Body of pancreas (tissue), 4 donors: ENCODE measurements around the gene JMJD8. TPM values are rescaled to one million over a fixed set of nuclear protein-coding genes. Genes with fewer than 3 reads are reported as not detected.

ENCODE experiments used
- ATAC-seq: fragments of 150-250 bp; one replicate; pipeline ENCODE4 v1.9.1; 2016
- DNase-seq, 4 donors: peaks; one replicate each; pipeline ENCODE4 v3.0.0-alpha.2; 2019
- H3K27ac ChIP-seq, 4 donors: fragments of 200-600 bp; sonication (generic); 1 replicate in 3 of 4; 2 replicates in 1 of 4; pipeline versions ENCODE4 v1.5.1 to v1.6.1; 2016 to 2019; ENCODE audit warnings: mild to moderate bottlenecking in 1 of 4, mixed read lengths in 1 of 4, moderate library complexity in 1 of 4
- H3K27me3 ChIP-seq, 2 donors: fragments of 200-600 bp; sonication (generic); one replicate each; pipeline ENCODE4 v1.6.0; 2016; ENCODE audit warnings: mild to moderate bottlenecking in 1 of 2
- H3K36me3 ChIP-seq, 2 donors: fragments of 200-600 bp; sonication (generic); replicated peaks in 1 of 2; 2 replicates each; pipeline ENCODE4 v1.5.1; 2016; ENCODE audit warnings: low read depth in 2 of 2; ENCODE audit not compliant: insufficient read depth in 1 of 2
- H3K4me1 ChIP-seq: fragments of 200-600 bp; sonication (generic); one replicate; pipeline ENCODE4 v1.6.0; 2016
- H3K4me3 ChIP-seq, 2 donors: fragments of 200-600 bp; sonication (generic); 1 replicate in 1 of 2; 2 replicates in 1 of 2; pipeline ENCODE4 v1.5.1; 2016 to 2019
- H3K9me3 ChIP-seq, 3 donors: fragments of 200-600 bp; sonication (generic); 1 replicate in 2 of 3; 2 replicates in 1 of 3; pipeline ENCODE4 v1.5.1; 2016
- CTCF ChIP-seq, 7 experiments: fragments of 450-650 bp in 4 of 7; fragments of 200-600 bp in 3 of 7; sonication (generic) in 3 of 7; IDR thresholded peaks; one replicate each; pipeline ENCODE4 v1.5.1; 2016 to 2019; ENCODE audit warnings: antibody characterized with exemption in 7 of 7
- POLR2A ChIP-seq, 3 donors: fragments of 450-650 bp; IDR thresholded peaks; one replicate each; pipeline ENCODE4 v1.6.1; 2016; ENCODE audit warnings: antibody characterized with exemption in 3 of 3, mild to moderate bottlenecking in 2 of 3
- WGBS, 2 donors: methylation state at CpG; one replicate each; pipeline ENCODE4 v1.1.5; 2017; 5-methylcytosine and 5-hydroxymethylcytosine counted together
- intact Hi-C: fragments of 100-400 bp; cut with DNase I; formaldehyde crosslinking; loops from one replicate; pipeline ENCODE4 v1.15.1; 2023
- total RNA-seq, 2 donors: library from RNA; depleted of rRNA; stranded (reverse); fragments of >200 nt; gene quantifications; one replicate each; pipeline ENCODE4 v1.1.0, GENCODE V29; 2016

The JMJD8 gene
- total RNA-seq, 2 donors from 2014 or later: 49.5 to 128 TPM

GRCh38 chr16:644556-644955 lies 39.6 kb downstream of the JMJD8 start:
- H3K4me1 ChIP-seq: peaks cover 83% of the 10 kb centered on the region
- no peak for TF ChIP-seq CTCF (IDR thresholded peaks at IDR 0.05)
- no peak for TF ChIP-seq POLR2A (IDR thresholded peaks at IDR 0.05)
- H3K9me3 ChIP-seq: no peaks in the 10 kb centered on the region
- intact Hi-C loops: no loop called here
- H3K27me3 ChIP-seq: no peaks in the 10 kb centered on the region
- peak overlapping the region in 2 of 4 donors; percentile 95 to 96 for H3K27ac ChIP-seq
- no peak overlapping the region for H3K4me3 ChIP-seq
- no peak for ATAC-seq
- no peaks in the 10 kb centered on the region for H3K36me3 ChIP-seq
- no peak for DNase-seq
- 87 to 88% methylated on average over 6 to 12 of the region's 12 CpGs for WGBS, 2 donors

- Histone ChIP-seq H3K4me1 (peaks cover 74% of the 10 kb centered on the region), H3K36me3 (no peaks in the 10 kb centered on the region), H3K27me3 (no peaks in the 10 kb centered on the region), H3K9me3 (no peaks in the 10 kb centered on the region), H3K4me3 (no peak overlapping the region), H3K27ac (peak overlapping the region; percentile 84 to 97 (median 91))
- 68 to 79% methylated on average over 4 to 8 of the region's 13 CpGs for WGBS, 2 donors
- ATAC-seq: no peak
- intact Hi-C loops: no loop called here
- no peak for TF ChIP-seq CTCF (IDR thresholded peaks at IDR 0.05)
- TF ChIP-seq POLR2A (IDR thresholded peaks at IDR 0.05): no peak
- DNase-seq: peak in 1 of 4 donors; percentile 38
These were observed 41.1 kb downstream of the JMJD8 start for GRCh38 chr16:643050-643368.

DNA sequence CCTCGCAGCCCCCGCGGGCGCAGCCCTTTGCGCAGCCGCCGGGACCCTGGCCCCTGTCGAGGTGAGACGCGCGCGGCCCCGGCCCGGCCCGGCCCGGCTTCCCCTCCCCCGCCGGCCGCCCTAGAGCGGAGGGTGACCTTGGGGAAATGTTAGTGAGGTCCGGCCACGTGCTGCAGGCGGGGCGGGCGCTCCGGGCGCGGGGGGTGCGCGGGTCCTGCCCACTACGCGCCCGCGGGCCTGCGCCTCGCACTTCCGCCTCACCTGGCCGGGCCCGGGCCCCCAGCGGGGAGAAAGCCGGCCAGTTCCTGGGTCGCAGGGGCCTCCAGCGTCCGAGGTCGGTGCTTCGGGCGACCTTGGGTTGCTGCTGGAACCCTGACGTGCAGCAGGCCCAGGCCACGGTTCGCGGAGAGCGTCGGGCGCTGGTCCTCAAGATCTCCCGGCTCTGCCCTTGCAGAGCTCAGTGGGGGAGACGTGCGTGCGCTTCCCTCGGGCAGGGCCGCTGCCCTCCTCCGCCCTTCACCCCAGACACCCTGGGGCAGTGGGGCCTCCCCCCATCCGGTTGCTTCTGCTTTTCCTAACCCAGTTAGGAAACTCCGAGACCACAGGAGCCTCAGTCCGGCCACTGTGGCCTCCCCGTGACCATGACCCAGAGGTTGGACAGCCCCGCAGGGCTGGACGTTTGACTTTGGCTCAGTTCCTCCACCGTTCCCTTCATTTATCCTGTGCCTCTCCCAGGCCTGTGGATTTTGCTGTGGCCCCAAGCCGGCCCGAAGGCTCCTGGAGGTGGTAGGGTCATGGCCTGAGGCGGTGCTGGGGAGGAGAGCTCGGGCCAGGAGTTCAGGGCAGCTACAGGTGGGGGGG lies 41.7 kb downstream of the JMJD8 start:
- Histone ChIP-seq H3K4me1 (peaks cover 74% of the 10 kb centered on the region), H3K27ac (peak overlapping the region; percentile 84 to 97 (median 91)), H3K27me3 (no peaks in the 10 kb centered on the region), H3K36me3 (no peaks in the 10 kb centered on the region), H3K4me3 (peak overlapping the region; percentile 39 to 47), H3K9me3 (no peaks in the 10 kb centered on the region)
- DNase-seq (peak; percentile 85 to 90 (median 88)), ATAC-seq (peak; percentile 77)
- WGBS, 2 donors: 3% methylated on average over 6 to 62 of the region's 72 CpGs
- TF ChIP-seq POLR2A (IDR thresholded peaks at IDR 0.05) (peak; percentile 20 to 62 (median 59)), CTCF (IDR thresholded peaks at IDR 0.05) (peak in 1 of 7 experiments; percentile 4)
- intact Hi-C loops: no loop called here

DNA sequence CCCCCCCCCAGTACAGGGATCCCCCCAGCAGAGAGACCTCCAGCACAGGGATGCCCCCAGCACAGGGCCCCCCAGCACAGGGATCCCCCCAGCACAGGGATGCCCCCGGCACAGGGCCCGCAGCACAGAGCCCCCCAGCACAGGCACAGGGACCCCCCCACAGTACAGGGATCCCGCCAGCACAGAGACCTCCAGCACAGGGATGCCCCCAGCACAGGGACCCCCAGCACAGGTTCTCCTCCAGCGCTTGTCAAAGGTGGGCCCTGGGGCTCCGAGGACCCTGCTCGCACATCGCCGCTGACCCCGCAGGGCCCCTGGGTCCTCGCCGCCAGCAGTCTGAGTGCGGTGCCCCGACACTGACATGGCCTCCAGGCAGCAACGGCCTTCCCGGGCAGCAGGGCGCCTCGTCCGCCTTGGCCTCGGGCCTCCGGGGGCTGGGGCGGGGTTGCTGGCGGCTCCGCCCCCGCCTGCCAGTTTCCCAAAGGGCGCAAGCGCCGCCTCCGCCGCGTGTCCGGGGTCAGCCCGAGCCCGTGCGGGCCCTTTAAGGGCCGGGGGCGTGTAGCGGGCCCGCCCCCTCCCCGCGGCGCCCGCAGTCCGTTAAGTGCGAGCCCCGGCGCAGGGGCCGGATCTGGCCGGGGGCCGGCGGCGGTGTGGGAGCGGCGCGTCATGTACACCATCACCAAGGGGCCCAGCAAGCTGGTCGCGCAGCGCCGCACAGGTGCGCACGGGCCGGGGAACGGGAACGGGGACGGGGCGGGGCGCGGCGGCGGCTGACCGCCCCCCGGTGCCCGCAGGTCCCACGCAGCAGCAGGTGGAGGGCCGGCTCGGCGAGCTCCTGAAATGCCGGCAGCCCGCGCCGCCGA lies 42.6 kb downstream of the JMJD8 start, which contains the start of gene MCRIP2:
Gene MCRIP2 (plus strand): TSS at position 503 of the 863 bp plus-strand sequence. CDS start 164 bp downstream, at position 667.
- Histone ChIP-seq H3K36me3 (no peaks in the 10 kb centered on the region), H3K9me3 (no peaks in the 10 kb centered on the region), H3K27me3 (no peaks in the 10 kb centered on the region), H3K27ac (peak within 1 kb of the TSS; percentile 84 to 97 (median 91)), H3K4me1 (peaks cover 68% of the 10 kb centered on the region), H3K4me3 (peak within 1 kb of the TSS; percentile 39 to 47)
- peak; percentile 63 to 79 (median 76) for TF ChIP-seq POLR2A (IDR thresholded peaks at IDR 0.05)
- TF ChIP-seq CTCF (IDR thresholded peaks at IDR 0.05): no peak
- intact Hi-C loops: no loop called here
- DNase-seq: peak; percentile 89 to 93 (median 92)
- WGBS, 2 donors: 0% methylated on average over 69 of the region's 81 CpGs; no CpG with 5 or more reads in 1 of the 2 donors
- ATAC-seq: peak; percentile 68
